ACHN (cell line): ENCODE results near the gene DPYD.
A peak's percentile ranks its signal among the peaks of the same experiment; 100 is the strongest.

Experiments
- DNase-seq: peaks from one replicate; pipeline ENCODE4 v3.0.0-alpha.2; 2015
- in situ Hi-C: cut with HindIII; loops from 2 replicates; pipeline ENCODE4 v1.10.0; 2017; ENCODE audit warnings: low sequenced_read_pairs, low pct_ligation_motif_present, low pct_unique_long_range_greater_than_20kb

Gene DPYD

DNA sequence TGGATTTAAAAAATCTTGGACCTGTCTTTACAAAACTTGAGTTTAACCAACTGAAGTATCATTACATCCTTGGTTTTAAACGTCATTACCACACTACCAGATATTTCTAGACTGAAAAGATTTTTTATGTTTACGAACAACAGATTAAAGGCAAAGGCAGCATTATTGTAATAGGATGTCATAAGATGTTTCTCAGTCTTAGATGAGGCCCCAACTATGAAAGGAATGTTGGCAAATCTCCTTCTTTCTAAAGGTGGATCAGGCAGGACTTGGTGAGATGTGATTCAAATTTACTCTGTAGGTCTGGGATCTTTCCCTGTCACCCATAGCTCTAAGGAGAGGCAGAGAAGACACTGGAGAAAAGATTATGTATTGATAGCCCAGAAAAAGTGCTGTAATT lies 781.3 kb downstream of the DPYD start:
- no peak for DNase-seq
- in situ Hi-C loops: no loop called here

DNA sequence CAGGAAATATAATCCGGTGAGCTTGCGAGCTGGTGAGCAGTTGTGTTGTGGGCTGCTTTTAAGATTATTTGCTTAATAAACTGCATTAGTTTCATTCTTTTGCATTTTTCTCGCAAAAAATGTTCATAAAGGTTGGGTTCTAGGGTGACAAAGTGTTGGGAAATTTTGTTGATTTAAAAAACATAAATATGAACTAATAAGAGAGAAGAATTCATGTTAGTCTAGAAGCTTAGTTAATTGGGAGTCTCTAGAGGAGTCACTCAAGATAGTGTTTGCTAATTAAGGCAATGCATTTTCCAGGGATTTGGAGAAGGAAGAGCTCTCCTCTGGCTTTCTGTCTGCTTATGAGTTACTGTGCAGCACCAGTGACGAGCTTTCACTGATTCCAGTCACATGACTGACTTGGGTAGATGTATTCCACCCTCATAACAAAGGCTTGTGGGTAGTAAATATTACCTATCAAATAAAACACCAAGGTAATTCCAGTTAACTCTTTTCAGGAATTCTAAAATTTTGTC lies 782.3 kb downstream of the DPYD start:
- in situ Hi-C loops: no loop called here
- no peak for DNase-seq

DNA sequence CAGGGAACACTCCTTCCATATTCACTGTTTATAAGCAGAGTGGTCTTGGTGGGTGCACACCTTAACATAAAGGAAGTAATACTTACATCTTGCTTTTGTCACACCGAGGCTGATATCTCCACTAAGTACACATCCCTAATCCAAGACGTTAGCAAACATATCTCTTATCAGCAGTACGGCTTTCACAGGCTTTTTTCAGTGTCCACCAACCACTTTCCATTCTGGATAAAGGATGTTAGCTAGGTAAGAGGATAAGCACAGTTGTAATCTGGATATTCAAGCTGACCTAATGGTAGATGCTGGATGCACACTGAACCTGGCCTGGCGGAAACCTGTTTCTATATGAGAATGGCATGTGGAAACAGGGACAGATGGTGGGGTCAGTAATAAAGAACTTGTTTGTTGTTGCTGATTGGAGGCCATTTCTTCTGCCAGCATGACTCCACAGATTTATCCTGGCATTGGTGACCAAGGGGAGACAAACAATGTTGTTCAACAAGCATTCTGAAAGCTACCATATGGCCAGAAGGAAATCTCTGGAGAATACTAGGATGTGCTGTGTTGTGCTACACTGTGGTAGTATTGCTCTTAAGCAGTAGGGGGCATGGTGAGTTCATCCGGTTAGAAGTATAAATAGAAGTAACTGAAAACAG lies 782.8 kb downstream of the DPYD start:
- in situ Hi-C loops: no loop called here
- peak; percentile 70 for DNase-seq

DNA sequence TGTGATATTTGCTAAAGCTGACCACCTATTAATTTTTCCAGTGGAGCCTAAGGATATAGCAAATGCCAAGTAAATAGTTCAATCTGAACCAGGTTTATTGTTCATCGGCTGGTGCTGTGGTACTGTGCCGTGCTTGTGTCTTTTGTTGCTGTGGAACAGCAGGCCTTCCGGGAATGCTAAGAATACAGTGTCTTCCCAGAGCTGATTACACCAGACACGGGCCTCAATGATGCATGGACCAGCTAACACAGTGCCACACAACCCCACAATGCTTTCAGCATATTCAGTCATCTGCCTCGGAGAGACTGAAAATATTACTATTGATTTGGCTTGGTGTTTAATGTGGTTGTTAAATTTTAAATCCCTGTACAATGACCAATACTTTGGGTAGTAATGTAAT lies 783.8 kb downstream of the DPYD start:
- no peak for DNase-seq
- in situ Hi-C loops: no loop called here

DNA sequence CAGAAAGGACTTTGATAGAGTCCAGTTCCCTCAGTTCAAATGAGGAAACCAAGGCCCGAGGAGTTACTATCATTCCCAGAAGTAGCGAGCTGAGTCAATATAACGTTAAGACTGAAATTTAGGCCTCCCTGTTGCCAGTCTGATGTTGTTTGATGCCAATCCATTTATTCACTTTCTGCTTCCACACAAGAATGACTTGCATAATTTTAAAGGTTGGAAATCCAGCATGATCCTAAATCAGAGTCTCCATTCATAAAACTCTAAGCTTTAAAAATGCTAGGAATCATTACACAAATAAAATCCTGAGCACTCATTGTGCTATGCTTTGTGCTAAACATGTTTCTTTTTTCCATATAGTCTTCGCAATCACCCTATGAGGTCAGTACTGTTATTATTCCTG lies 784.9 kb downstream of the DPYD start:
- no peak for DNase-seq
- in situ Hi-C loops: no loop called here

DNA sequence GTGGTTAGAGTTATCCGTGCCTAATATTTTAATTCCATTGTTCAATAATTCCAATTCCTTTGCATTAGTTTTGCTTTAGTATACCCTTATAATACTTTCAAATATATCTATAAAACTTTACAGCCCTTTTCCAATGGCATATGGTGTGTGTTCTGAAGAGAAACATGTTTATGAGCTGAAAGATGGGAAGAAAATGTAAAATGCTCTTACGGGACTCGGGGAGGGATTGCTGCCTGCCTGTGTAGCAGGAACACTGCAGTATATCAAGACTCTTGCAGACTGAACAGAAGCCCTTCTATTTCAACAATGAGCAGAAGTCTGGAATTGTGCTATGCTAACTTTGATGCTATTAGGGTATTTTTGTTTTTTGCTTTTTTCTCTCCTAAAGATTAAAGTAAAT lies 792.4 kb downstream of the DPYD start:
- no peak for DNase-seq
- in situ Hi-C loops: no loop called here

DNA sequence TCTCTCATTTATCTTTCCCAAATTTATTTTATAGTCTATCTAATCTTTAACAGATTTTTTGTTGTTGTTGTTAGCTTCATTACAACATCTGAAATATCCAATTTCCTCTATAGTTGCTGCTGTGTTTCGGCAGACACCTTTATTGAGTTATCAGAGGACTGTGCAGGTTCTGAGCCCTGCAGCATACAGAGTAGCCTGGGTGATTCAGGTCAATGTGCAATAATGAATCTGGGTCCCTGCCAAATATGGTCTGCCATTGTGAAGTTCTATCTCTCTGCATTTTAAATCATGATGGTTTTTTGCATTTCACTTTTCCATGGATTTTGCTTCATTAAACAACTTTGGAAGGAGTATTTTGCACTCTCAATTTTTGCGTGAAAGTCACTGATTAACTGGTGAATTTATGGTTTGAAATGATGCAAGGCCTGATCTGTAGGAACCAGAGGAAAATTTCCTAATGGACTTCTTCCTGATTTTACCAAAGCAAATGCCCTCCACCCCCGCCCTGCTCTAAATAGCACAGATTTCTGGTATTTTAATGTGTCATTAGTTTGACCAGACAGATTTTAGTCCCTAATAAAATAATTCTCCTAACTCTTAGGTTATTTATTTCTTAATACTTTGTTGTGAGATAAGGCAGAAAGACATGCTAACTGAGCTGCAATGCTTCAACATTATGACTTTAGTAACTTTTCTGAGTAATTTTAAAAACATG lies 797.0 kb downstream of the DPYD start:
- in situ Hi-C loops: no loop called here
- DNase-seq: no peak

DNA sequence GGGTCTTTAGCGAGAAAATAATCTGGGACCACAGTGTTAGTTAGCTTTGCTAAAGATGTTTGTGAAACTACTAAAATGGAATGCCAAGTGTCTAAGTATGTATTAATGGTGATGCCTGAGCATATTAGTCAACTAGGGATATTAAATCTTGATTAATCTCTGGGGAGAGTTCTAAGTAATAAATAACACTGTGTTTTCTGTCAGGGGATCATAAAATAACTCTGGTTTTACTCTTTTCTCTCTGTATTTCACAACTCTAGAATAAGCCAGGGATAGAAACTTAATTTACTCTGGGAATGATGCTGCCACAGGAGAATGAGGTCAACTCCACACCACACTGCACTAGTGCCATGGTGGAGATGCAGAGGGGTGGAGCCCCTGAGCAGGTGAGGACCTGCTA lies 800.0 kb downstream of the DPYD start:
- in situ Hi-C loops: no loop called here
- no peak for DNase-seq

DNA sequence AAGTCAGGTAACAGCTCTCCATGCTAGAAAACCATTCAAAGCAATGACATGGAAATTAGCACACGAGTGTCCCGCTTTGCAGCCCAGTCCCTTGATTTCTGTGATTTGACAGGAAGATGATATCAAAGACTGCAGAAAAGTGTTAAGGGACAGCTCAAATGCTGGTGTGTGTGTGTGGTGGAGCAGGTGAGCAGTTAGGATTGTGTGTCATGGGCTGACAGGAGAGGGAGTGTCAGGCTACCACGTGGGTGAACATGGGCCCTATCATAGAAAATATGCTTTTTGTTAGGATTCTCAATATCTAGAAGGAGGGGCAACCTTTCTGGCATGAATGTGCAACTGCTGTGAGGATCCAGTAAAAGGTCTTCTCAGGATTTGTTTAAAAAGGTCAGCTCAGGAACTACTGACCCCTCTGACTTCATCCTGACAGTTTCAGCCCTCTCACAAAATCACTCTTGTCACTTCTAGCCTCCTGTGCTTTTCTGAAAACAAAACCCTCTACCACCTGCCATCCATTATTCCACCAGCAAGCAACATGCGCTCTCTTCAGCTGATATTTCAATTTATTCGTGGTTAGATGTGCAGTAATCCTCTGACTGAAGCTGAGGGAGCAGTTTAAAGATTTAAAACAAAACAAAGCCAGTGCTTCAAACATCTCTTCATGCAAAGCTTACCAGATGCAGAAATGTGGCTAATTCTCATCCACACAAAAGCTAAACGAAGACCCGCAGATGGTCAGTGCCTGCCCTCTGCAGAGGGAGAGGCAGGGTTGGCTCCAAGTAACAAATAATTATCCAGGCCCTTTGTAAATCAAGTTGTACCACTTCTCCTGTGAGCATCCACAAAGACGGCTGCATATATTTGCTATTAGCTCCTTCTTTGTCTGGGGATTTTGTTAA lies 801.3 kb downstream of the DPYD start:
- DNase-seq: no peak
- in situ Hi-C loops: no loop called here

DNA sequence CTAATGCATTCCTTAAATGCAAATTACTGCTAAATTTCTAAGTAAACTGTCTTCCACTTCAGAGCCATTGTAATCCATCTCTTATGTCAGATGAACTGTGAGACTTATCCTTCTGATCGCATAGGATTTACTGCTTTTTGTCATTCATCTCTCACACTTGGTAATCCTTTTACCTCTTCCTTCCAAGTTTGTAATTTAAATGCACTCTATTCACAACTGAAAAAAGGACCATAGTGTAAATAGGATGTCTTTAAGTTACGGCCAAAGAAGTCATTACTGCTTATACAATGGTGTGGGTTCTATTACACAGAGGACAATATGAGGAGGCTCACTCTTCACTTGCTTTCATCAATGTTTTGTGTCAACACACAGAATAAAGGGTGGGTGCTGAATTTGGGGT lies 806.0 kb downstream of the DPYD start:
- no peak for DNase-seq
- in situ Hi-C loops: no loop called here

DNA sequence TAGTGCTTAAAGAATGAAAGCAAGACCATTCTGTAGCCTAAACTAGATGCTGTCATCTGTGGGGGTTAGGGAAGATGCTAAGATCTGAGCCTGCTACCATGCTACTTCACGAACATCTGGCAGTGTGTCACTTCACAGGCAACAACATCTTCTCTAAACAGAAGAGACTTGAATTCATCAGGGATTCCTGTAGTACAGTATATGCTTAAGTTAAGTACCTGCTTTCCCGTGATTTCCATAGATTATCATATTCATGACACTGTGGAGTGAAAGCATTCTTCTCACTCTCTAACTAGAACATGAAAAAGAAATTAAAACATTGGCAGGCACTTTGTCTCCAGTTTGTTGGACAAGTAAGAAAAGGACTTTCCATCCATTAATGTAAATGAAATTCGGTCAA lies 808.4 kb downstream of the DPYD start:
- in situ Hi-C loops: no loop called here
- no peak for DNase-seq

DNA sequence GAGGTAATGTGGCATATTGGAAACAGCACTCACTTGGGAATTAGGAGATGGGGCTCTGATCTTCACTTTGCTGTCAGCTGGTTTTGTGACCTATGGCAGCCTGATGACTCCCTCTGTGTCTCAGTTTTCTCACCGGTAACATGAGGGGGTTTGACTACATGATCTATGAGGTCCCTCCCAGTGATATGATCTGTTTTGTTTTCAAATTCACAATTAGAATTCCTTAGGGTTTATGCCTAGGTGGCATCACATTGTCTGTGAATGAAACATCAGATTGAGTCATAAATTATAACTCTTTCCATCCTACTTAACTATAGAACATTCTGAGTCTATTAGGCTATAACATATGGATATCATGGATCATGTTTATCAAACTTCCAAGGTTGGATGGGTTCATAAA lies 812.7 kb downstream of the DPYD start:
- in situ Hi-C loops: no loop called here

DNA sequence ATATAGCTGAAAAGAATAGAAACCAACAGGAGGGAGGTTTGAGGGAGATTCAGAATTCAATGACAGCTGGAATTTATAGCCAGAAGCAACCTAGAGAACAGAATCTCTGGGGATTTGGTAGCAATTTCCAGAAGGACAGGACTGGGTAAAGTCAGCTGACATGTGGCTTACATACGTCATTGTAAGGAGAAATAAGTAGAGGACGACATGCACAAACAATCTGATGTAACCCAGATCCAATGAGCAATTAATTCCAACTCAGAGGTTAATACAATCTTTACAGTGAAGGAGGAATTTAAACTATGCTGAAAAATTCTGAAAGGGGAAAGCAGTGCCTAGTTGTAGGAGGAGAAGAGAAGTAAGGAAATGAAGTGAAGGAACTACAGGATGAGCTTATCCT lies 815.3 kb downstream of the DPYD start:
- DNase-seq: no peak
- in situ Hi-C loops: no loop called here

More for the DNA sequence above, 812.7 kb downstream of the DPYD start:
- no peak for DNase-seq

DNA sequence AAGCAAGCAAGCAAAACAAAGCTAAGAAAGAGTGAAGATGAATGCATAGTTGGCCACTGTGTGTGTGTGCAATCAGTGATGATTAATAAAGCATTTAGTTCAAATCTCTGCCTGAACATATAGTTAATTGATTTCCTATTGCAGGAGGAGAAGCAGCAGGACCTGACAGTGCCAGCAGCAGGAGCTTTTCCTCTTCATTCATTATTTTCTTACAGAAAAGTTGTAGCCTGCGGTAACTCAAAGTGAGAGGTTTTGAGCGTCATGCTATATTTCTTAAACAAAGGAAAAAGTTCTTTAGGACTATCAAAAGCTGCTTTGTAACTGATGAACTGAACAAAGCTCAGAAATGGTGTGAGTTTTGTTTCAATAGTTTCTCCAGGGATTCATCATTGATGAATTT lies 819.3 kb downstream of the DPYD start:
- in situ Hi-C loops: no loop called here
- no peak for DNase-seq

DNA sequence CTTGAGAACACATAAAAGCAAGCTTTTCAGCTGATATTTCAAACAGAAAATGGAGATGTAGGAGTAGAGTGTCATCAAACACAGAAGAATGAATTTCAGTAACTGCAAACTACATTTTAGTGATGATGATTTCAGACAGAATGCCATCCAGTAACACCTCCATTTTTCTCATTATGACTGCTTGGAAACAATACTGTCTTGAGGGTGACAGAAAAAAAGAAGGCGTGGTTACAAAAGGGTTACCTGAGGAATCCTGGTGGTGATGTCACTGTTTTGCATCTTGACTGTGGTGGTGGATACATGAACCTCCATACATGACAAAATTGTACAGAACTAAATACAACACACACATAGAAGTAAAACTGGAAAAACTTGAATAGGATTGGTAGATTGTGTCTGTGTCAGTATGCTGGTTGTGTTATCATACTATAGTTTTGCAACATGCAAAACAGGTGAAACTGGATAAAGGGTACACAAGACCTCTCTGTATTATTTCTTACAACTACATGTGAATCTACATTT lies 823.4 kb downstream of the DPYD start:
- in situ Hi-C loops: no loop called here
- no peak for DNase-seq

DNA sequence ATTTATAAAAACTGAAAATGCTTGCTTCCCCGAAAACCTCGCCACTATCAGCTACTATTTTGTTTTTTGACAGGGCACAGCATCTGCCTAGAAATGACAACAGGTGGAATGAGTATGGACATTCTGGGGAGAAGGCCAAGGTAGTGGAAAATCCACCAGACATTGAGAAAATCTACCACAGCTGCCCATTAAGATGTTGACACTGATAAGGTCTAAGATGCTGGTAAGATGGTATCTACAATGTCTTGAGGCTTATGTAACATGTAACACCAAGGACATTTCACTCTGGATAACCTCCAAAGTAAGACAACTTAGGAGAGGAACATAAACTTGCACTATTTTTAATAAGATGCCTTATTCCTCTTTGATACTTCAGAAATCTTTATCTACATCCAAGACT lies 825.1 kb downstream of the DPYD start:
- DNase-seq: no peak
- in situ Hi-C loops: no loop called here

DNA sequence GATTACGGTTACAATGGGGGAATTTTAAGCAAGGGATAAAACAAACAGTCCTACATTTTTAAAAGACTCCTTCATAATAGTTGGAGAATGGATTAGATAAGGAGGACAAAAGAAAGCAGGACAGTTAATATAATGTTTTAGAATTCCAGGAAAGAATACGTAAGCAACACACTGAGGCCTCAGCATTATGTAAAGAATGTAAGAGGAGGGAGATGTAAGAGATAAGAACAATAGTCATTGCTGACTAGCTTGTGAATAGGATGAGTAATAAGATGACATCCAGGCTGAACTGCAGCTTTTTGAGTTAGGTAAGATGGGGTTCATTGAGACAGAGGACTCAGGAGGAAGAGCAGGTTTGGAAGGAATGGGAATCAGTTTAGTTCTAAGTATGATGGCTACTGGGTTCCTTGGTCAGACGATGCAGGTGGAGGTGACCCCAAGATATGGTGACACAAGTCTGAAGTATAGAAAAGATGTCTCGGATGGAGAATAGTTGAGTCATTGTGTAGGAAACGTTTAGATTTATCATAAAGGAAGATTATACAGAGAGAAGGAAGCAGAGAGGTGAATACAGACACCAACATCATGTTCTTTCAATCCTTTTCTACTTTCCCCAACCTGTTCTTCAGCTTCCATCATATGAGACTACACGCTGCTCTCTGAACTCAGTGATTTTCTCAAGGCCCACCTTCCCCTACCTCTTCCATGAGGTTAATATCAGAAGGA lies 826.4 kb downstream of the DPYD start:
- in situ Hi-C loops: no loop called here
- no peak for DNase-seq

DNA sequence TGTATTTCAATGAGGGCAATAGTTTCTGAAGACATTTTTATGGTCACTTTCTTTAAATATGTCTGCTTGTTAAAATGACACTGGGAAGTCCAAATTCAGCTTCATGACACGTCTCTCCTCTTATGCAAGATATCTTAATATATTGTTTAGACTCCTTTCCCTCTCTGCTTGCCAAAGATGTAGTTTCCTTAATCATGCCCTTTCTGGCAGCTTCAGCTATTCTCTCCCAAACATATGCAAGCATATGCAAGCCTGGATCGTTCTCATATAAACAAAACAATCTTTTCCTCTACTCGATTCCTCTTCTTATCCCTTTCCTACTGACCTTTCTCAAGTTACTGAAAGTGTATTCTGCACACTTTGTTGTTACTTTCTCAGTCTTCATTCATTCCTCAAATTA lies 827.1 kb downstream of the DPYD start:
- no peak for DNase-seq
- in situ Hi-C loops: no loop called here

DNA sequence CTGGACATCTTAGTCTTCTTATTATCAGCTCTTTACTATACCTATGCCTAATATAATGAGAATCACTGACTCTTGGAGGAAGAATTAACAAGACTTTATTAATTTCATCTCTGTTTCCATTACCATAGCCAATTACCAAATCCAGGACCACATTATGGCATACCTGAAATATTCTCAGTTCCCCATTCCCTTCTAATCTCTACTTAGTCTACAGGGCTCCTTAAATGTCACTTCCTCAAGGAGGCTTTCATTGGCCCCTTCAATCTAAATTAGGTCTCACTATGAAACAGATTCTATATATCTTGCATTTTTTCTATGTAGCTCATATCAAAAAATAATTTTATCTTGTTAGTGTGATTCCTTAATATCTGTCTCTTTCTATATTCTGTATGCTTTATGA lies 828.0 kb downstream of the DPYD start:
- in situ Hi-C loops: no loop called here
- DNase-seq: no peak
